Kidney epithelial cell (primary cell): ENCODE measurements around the gene UCN3. TPM values are rescaled to one million over a fixed set of nuclear protein-coding genes. Genes with fewer than 3 reads are reported as not detected.

Source experiments
- DNase-seq: peaks from one replicate; pipeline ENCODE4 v3.0.0-alpha.2; 2010; ENCODE audit warnings: low read depth
- H3K27me3 ChIP-seq: 2 replicates; pipeline ENCODE4 v1.6.0; 2011; ENCODE audit warnings: low read length; ENCODE audit not compliant: control insufficient read depth, insufficient read depth
- H3K36me3 ChIP-seq: 2 replicates; pipeline ENCODE4 v1.5.1; 2011; ENCODE audit warnings: low read length; ENCODE audit not compliant: control insufficient read depth, insufficient read depth
- H3K4me3 ChIP-seq: 2 replicates; pipeline ENCODE4 v1.5.1; 2011; ENCODE audit warnings: low read depth, mild to moderate bottlenecking, control low read depth, low read length
- CTCF ChIP-seq: IDR thresholded peaks from 2 replicates; pipeline ENCODE4 v1.5.1; 2011; ENCODE audit warnings: mild to moderate bottlenecking, moderate library complexity, low read length, control low read depth, inconsistent platforms; ENCODE audit not compliant: insufficient read depth, poor library complexity, severe bottlenecking
- total RNA-seq: library from RNA; depleted of rRNA; stranded (reverse); fragments of >200 nt; gene quantifications from 2 replicates; pipeline ENCODE4 v1.2.3, GENCODE V29; 2015

Gene UCN3
- total RNA-seq: not detected in 2 replicates

DNA sequence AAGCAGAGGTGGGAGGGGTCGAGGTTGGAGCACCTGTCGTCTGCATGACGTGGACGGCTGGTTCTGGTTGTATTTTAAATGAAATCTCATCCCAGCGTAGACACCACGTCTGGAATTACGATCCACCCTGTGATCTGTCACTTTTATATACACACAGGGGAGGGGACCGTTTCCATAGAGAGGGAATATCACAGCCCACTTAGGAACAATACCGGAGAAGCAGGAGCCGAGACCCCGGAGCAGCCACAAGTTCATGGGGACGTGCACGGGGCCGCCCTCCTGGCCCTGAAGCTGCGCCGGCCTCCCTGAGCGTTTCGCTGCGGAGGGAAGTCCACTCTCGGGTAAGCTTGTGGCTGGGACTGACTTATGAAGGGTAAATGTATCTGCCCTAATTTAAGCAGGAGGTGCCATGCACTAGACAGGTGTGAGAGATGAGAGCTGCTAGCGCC is at the start of gene UCN3:
Gene UCN3, plus strand, starts transcription at position 77 of the 449 bp plus-strand sequence. CDS start 8,755 bp downstream, outside the sequence.
- no peak for TF ChIP-seq CTCF
- Histone ChIP-seq H3K36me3 (no peaks in the 10 kb centered on the region), H3K27me3 (peaks cover 37% of the 10 kb centered on the region), H3K4me3 (peak within 1 kb of the TSS; percentile 23)
- no peak for DNase-seq

DNA sequence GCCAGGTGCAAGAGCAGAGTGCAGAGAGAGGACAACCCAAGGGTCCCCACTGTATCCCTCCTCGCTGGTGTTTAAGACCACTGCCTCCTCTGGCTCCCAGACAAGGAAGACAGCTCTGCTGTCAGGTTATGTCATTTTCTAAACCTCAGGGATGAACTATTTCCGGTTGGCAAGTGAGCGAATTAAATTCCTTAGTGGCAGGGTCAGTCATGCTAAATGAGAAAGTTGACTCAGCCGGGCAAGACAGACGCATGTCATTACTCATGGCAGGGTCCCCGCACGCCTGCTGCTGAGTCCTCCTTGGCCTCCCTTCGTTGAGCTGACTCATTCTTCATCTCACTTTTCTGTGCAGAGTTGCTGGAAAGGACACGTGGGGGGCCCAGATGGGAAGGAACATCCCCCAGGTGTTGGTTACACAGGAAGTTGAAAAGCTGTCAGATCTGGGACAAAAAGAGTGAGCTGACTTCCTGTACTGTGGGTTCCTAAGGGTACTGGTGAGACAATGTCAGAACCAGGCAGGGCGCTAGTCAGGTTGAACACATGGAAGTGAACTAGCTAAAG is 47.1 kb upstream of the UCN3 start:
- DNase-seq: peak; percentile 94
- TF ChIP-seq CTCF: no peak
- Histone ChIP-seq H3K27me3 (no peaks in the 10 kb centered on the region), H3K4me3 (no peak overlapping the region), H3K36me3 (no peaks in the 10 kb centered on the region)

- Histone ChIP-seq H3K36me3 (no peaks in the 10 kb centered on the region), H3K4me3 (no peak overlapping the region), H3K27me3 (no peaks in the 10 kb centered on the region)
- no peak for DNase-seq
- TF ChIP-seq CTCF: no peak
Observed at GRCh38 chr10:5318148-5318547, 46.6 kb upstream of the UCN3 start.

GRCh38 chr10:5319863-5320262 is 44.9 kb upstream of the UCN3 start:
- no peak for DNase-seq
- H3K27me3 ChIP-seq: no peaks in the 10 kb centered on the region
- no peaks in the 10 kb centered on the region for H3K36me3 ChIP-seq
- TF ChIP-seq CTCF: no peak
- H3K4me3 ChIP-seq: no peak overlapping the region

DNA sequence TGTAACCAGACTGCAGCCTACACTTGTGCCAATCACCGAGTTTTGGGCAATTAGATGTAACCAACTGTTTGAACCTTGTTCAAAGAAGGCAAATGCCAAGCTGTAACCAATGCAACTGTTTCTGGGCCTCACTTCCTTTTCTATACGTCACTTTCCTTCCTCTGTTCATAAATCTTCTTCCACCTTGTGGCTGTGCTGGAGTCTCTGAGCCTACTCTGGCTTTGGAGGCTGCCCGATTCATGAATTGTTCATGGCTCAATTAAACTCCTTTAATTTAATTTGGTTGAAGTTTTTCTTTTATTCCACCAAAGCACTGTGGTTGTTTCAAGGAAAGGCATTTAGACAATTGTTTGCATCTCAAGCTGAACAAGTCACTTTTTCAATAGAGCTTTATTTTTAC is 43.5 kb upstream of the UCN3 start:
- DNase-seq: no peak
- H3K4me3 ChIP-seq: no peak overlapping the region
- no peaks in the 10 kb centered on the region for H3K36me3 ChIP-seq
- H3K27me3 ChIP-seq: no peaks in the 10 kb centered on the region
- TF ChIP-seq CTCF: no peak

DNA sequence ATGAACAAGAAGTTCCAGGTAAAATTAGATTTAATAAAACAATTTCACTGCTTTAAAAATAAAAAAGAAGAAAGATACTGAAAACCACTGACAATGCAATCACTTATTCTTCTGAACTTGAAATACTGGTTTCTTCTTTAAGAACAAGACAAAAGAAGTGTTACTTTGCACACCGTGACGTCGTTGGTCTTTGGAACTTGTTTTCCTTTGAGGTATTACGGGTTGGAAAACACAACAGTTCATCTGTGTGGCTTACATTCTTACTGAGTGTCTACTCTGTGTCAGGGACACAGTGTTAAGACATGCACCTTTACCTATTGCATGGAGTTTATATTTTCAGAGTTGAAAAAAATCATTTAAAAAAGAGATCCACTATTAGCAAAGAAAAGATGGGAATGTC is 41.3 kb upstream of the UCN3 start:
- no peak overlapping the region for H3K4me3 ChIP-seq

More for the DNA sequence above, 41.3 kb upstream of the UCN3 start:
- TF ChIP-seq CTCF: no peak
- no peak for DNase-seq
- Histone ChIP-seq H3K27me3 (no peaks in the 10 kb centered on the region), H3K36me3 (no peaks in the 10 kb centered on the region)
